ENCODE data around the gene HMGN4.

- no peak for TF ChIP-seq CTCF (IDR thresholded peaks at IDR 0.05)
- no peak for TF ChIP-seq POLR2A (IDR thresholded peaks at IDR 0.05)
These were observed 44.9 kb upstream of the HMGN4 start for GRCh38 chr6:26493258-26493657.
